ENCODE results near the gene BCL2L14. TPM values are rescaled to one million over a fixed set of nuclear protein-coding genes. Genes with fewer than 3 reads are reported as not detected.

BCL2L14 gene
- total and polyA plus RNA-seq, 2 of the 4 experiments (the other 2 are of a cell fraction) = not detected

GRCh38 chr12:12022306-12022936 lies 48.3 kb upstream of the BCL2L14 start (continued):
- TF ChIP-seq CTCF (conservative IDR thresholded peaks at IDR 0.05; ENCODE audit: low read depth, low read length) (no peak), FOS (IDR thresholded peaks at IDR 0.05; ENCODE audit: low read depth, low read length) (no peak), MAZ (IDR thresholded peaks at IDR 0.05; ENCODE audit: borderline replicate concordance, low read depth, low read length) (no peak), MAFK (IDR thresholded peaks at IDR 0.05; ENCODE audit: low read depth, low read length) (no peak), CHD1 (IDR thresholded peaks at IDR 0.05; ENCODE audit: low read depth, low read length) (no peak), RFX5 (IDR thresholded peaks at IDR 0.05; ENCODE audit: low read depth, low read length) (no peak), MXI1 (IDR thresholded peaks at IDR 0.05; ENCODE audit: borderline replicate concordance, low read depth, low read length) (no peak)
